C1 segment of cervical spinal cord (tissue), 14 donors: Measurements from ENCODE around the gene HEG1.

Experiments used
- DNase-seq, 14 donors: peaks; one replicate each; lab custom pipeline; 2025; lab: John Stamatoyannopoulos, UW

The HEG1 gene

GRCh38 chr3:124952282-124952855 lies 103.4 kb downstream of the HEG1 start:
- no peak for DNase-seq

- no peak for DNase-seq
Measured at GRCh38 chr3:124951511-124952281, 104.1 kb downstream of the HEG1 start.

- no peak for DNase-seq
Measured at GRCh38 chr3:124950026-124950425, 105.8 kb downstream of the HEG1 start.

GRCh38 chr3:124942613-124943012 lies 113.2 kb downstream of the HEG1 start:
- DNase-seq: no peak

- DNase-seq: no peak
Measured at GRCh38 chr3:124941771-124942170, 114.0 kb downstream of the HEG1 start.

- DNase-seq: no peak
Measured at GRCh38 chr3:124939661-124940060, 116.1 kb downstream of the HEG1 start.

GRCh38 chr3:124938896-124939295 lies 116.9 kb downstream of the HEG1 start:
- no peak for DNase-seq

- DNase-seq: no peak
Measured at GRCh38 chr3:124937049-124937448, 118.7 kb downstream of the HEG1 start.

GRCh38 chr3:124935794-124936542 lies 119.8 kb downstream of the HEG1 start:
- no peak for DNase-seq

GRCh38 chr3:124935264-124935663 lies 120.5 kb downstream of the HEG1 start:
- no peak for DNase-seq

GRCh38 chr3:124934577-124934976 lies 121.2 kb downstream of the HEG1 start, which contains the start of gene MUC13:
Gene MUC13 (minus strand): TSS chr3:124934751. CDS start chr3:124934712, 39 bp downstream.
- DNase-seq: no peak

- DNase-seq: peak in 3 of 14 donors; percentile 1 to 9 (median 3)
Measured at GRCh38 chr3:124928333-124929202, 127.2 kb downstream of the HEG1 start.

GRCh38 chr3:124927574-124928045 lies 128.2 kb downstream of the HEG1 start:
- DNase-seq: no peak

- no peak for DNase-seq
Measured at GRCh38 chr3:124926426-124927101, 129.2 kb downstream of the HEG1 start.

- DNase-seq: no peak
Measured at GRCh38 chr3:124924741-124925140, 131.1 kb downstream of the HEG1 start.

GRCh38 chr3:124923833-124924232 lies 132.0 kb downstream of the HEG1 start:
- DNase-seq: no peak

GRCh38 chr3:124920718-124921117 lies 135.1 kb downstream of the HEG1 start:
- peak in 3 of 14 donors; percentile 5 to 27 (median 10) for DNase-seq

- DNase-seq: no peak
Measured at GRCh38 chr3:124919756-124920155, 136.0 kb downstream of the HEG1 start.

- DNase-seq: no peak
Measured at GRCh38 chr3:124918524-124918923, 137.3 kb downstream of the HEG1 start.

- peak in 5 of 14 donors; percentile 6 to 63 (median 12) for DNase-seq
Measured at GRCh38 chr3:124916837-124917409, 138.9 kb downstream of the HEG1 start.
